NCI-H1930 (cell line): Measurements from ENCODE around the gene APOB.

Experiments
- DNase-seq, 2 experiments: peaks; one replicate each; lab custom pipeline; 2025; lab: John Stamatoyannopoulos, UW

Gene APOB

DNA sequence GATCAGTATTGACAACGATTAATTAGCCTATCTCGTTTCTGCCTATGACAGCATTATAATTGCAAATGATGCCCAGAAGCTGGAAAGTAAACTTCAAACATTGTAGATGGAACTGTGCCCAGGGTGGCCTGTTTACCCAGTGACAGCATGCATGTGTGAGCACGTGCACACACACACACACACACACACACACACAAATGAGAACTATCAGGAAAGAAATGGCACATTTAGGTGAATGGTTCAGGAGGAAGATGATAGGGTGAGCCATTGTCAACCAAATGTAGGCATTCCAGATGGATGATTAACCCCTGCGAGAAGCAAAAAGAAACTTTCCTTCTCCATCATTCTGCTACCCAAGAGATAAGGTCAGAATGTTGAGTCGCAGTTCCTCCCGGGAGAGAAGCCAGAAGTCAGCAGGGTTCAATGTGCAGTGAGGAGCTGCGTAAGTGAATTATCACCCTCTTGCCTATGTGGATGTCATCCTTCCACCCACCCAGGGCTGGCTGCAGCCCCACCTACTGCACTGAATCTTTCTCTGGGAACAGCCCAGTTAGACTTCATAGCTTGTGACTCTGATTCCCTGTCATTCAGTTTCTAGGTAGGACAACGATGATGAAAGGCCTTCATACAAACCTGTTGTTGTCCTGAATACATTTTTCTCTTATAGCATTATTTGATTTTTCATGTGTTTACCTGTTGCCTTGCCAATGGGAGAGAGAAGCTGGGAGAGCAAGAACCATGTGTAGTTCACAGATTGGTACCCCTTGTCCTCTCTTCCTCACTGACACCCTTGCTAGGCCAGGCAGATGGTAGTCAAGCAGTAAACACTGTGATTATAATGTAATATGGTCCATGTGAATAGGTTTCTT lies 3.5 kb upstream of the APOB start:
- no peak for DNase-seq

DNA sequence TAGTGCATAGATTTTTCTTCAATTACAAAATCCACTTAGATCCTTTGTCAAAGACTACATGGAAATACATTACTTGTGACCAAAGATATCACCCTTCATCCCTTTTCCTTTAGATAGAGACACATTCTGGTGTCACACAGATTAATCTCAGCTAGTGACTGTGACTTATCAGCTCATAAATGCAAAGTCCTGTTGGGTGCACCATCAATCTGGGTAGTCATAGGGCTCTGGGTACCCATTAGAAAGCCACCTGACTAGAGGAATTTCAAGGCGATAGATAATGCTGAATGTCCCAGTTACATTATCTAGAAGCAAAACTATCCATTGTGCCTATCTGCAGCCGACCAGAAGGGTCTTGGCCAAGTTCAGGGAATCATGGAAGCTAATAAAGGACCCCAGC lies 2.6 kb upstream of the APOB start:
- no peak for DNase-seq

DNA sequence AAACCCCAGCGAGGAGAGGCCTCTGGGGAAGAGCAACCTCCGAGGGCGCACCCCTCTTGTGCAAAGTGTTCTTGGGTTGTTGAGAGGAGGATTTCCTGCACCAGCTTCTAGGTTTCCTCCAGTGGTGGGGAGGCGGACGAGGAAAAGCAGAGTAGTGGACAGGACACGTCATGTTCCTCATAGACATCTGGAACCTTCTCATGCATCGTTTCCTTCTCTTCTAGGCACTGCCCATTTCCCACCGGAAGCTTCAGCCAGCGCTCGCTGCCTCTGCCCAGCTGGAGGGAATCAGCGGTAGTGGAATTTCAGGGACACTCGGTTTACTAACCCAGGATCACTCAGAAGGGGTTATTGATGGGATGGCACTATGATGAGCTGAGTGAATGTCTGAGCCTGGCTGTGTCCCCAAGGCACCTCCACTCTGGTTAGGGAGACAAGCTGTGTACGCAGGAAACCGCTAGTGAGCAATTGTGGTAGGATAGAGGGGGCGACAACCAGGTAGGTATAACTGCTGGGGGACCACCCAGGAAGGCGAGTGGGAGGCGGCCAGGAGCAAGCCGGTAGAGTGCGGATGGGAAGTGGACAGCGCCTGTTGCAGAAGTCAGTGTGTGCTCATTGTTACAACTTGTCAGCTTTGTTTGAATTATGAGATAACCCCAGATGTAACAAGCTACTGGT lies 960 bp upstream of the APOB start:
- no peak for DNase-seq

DNA sequence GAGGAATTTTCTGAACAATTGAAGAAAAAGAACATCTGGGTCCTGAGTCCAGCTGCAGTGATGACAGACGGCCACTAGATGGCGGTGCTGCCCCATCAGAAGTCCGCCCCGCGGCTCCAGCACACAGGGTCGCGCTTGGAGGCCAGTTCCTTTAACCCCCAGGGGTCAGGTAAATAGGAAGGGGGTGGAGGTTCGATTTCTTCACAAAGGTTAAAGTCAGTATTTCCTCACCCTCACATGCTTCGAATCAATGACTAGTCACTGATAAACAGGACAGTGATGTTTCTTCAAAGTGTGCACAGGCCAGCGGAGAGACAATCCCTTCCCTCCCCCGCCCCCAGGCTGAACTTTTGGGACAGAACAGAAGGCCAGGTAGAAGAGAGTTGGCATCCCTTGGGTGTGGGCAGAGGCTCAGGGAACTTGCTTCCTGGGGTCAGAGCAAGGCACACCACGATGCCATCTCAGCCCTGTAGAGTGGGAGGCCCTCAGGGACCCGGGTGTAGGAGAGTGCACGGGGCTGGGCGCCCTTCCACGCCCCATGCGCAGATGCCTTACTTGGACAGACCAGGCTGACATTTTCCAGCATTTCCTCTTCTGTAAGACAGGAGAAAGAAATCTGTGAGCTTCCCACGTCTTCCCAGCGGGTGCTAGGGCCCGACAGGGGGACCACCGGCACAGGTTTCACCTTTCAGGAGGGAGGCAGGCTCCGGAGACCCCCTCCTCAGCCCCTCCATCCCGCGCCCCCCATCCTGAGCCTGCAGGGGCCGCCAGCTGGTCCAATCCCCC lies 722 bp downstream of the APOB start:
- DNase-seq: peak in 1 of 2 experiments; percentile 41

DNA sequence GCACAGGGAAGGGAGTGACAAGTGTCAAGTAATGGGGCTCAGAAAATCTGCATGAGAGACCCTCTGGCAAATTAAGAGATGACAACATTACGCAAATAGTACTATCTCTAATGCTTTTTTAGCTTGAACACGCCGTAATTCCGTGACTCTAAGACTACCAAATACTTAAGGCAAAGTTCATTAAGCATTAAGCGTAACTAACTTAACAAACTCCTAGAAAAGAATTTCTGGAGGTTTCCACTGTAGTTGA lies 1.2 kb downstream of the APOB start:
- DNase-seq: no peak

DNA sequence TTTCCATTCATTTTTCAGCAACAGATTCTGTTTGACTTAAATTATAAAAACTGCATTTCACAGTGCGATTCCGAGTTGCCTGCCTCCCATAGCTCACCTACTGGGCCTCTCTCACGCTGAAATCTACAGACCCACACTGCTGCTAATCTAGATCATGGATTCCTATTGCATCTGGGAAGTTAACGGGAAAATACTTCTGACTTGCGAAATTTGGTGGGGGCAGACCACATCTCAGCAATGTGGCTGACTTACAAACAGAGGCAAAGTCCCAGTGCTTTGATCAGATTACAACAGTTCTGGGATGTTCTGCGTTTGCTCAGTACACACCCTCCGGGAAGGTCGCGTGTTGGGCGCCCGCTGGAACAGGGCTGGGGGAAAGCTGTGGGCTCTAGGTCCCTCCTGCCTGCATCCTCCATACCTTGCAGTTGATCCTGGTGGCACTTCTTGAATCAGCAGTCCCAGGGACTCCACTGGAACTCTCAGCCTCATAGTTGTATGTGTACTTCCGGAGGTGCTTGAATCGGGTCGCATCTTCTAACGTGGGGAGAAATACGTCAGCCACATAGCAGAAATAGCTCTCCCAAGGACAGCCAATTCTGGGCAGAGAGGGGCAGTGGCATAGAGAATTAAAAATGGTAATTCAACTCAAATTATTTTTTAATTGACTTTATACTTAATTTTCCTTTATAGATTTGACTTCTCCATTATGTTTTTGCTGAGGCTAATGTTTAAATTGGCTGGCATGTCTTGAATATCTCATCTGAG lies 1.7 kb downstream of the APOB start:
- DNase-seq: no peak

DNA sequence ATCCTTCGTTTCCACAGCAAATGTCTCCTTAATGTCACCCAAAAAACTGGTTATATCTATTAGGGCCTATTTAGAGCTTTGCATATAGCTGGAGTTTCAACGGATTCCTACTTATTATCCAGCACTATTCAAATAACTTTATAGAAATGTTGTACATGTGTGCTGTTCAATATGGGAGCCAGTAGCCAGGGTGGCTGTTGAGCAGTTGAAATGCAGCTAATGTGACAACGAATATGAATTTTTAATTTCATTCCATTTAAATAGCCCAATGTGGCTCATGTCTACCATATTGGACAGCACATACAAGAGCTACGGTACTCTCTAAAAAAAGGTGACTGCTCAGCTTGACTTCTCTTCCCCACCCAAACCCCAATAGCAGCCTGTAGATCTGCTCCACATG lies 2.4 kb downstream of the APOB start:
- DNase-seq: no peak

DNA sequence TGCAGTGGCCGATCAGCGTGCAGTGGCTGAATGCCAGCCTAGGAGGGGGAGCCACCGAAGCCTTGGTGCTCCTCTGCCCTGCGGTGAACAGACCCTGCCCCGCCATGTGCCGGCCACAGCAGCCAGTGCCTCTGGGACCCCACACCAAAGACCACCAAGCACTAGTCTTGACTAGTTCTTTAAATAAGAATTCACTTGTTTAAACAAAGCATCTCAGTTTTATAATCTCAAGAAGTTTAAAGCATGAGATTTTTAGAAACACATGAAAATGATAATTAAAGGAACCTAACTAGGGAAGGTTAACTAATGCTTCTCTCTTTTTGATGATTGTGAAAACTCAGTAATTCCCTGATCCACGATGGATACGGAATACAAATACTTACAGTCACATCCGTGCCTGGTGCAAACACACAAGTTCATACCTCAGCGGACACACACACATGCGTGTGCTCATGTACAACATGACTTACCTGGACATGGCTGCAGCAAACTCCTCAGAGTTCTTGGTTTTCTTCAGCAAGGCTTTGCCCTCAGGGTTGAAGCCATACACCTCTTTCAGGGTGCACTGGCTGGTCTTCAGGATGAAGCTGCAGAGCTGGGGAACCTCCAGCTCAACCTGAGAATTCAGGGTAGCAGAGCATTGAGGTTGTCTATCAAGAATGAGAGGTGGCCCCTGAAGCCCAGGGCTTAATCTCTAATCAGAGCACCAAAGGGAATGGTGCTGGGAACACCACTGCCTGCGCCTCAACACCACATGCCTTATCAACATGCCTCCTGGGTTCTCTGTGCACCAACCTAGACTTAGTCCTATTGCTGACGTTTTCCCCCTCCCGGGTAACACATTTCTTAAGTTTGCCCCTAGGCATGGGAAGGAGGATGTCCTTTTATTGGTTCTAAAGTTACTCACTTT lies 3.1 kb downstream of the APOB start:
- DNase-seq: no peak

DNA sequence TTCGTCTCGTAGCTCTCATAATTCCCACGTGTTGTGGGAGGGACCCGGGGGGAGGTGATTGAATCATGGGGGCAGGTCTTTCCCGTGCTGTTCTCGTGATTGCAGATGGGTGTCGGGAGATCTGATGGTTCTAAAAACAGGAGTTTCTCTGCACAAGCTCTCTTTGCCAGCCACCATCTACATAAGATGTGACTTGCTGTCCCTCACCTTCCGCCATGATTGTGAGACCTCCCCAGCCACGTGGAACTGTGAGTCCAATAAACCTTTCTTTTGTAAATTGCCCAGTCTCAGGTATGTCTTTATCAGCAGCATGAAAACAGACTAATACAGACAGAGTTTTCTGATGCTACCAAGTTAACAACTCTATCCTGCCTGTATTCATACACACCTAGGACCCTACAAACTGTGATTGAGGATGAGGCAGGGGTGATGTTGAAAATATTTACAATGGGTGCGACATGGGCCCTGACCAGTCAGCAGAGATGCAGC lies 3.9 kb downstream of the APOB start:
- no peak for DNase-seq

DNA sequence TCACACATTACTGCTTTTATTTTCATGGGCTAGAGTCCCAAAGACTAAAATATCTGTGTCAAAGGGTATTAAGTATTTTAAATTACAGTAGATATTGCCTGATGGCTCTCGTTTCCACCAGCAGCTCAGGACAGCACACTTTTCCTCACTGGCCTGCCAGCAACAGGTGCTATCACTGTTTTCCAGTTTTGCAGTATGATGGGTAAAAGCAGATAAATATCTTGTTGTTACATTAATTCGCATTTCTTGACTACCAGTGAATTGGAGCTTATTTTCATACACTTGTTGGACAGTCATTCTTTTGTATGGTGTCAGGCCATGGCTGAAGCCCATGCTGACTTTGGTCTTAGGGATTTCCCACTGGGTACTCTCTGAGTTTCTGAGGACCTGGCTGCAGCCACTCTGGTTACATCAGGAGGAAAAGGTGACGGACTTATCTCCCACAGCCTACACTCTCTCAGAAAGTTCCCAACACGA lies 4.8 kb downstream of the APOB start:
- no peak for DNase-seq

DNA sequence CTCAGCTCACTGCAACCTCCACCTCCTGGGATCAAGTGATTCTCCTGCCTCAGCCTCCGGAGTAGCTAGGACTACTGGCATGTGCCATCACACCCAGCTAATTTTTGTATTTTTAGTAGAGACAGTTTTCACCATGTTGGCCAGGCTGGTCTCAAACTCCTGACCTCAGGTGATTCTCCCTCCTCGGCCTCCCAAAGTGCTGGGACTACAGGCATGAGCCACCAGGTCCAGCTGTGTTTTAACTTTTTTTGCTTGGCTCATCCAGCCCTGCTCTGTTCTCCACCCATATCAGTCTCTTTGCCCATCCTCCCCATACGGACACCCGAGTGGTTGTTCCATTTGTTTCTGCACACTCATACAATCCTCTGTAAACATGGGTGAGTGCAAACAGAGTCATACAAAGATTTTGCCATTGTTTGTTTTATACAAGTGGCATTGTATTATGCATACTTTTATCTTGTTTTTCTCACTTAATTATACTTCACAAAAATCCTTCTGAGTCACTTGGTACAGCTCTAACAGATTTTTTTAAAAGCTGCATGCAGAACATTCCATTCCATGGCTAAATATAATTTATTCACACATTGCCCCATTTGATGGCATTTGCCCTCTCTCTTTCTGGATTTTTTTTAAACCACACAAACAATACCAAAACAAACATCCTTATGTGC lies 5.3 kb downstream of the APOB start:
- no peak for DNase-seq

DNA sequence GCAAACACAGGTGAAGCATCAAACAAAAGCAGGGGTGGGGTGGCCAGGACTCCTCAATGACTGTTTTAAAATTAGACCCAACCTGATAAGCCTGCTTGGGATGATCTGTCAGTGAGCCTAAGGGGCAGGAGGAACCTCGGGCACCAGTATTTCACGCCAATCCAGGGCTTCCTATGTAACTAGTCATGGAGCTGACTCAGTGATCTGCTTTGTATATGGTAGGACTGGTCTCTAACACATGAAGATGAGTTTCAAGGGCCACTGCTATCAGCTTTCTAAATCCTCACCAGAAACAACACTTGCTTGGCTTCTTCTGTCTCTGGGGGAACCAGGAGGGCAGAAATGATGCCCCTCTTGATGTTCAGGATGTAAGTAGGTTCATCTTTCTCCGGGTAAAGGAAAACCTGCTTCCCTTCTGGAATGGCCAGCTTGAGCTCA lies 6.2 kb downstream of the APOB start:
- DNase-seq: no peak

DNA sequence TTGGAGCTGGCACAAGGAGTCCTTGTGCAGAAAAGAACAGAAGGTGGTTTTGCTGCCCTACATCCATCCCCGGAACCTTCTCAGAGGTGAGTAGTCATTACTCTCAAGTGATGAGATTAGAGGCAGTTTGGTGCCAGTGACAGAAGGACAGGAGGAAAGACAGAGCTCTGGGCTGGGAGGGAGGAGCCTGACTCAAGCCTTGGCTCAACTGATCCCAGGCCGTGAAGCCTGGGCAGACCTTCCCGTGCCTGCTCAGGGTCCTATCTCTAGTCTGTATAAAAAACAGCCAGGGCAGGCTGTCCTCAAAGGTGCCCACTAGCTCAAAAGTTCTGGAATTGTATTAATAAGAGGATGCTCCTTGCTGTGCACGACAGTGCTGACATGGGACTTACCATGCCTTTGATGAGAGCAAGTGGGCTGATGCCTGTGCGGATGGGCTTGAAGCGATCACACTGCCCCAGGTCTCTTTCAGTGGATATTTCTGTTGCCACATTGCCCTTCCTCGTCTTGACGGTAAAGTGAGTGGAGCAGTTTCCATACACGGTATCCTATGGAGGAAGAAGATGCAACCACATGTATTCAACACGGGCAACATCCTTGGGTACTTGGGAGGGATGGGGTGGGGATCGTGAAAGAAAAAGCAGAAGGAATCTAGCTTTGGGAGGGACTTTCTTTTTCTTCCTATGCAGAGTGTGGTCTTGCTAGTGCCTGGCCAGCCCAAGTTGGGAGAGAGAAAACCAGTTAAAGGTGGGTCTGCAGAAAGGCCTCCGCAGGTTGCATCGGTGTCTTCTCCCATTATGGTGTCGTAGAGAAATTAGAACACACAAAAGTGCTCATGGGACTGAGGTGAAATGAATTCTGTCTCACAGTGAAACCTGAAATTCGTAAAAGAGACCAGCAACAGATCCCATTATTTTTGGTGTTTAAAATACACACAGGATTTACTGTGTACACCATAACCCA lies 6.9 kb downstream of the APOB start:
- DNase-seq: no peak

DNA sequence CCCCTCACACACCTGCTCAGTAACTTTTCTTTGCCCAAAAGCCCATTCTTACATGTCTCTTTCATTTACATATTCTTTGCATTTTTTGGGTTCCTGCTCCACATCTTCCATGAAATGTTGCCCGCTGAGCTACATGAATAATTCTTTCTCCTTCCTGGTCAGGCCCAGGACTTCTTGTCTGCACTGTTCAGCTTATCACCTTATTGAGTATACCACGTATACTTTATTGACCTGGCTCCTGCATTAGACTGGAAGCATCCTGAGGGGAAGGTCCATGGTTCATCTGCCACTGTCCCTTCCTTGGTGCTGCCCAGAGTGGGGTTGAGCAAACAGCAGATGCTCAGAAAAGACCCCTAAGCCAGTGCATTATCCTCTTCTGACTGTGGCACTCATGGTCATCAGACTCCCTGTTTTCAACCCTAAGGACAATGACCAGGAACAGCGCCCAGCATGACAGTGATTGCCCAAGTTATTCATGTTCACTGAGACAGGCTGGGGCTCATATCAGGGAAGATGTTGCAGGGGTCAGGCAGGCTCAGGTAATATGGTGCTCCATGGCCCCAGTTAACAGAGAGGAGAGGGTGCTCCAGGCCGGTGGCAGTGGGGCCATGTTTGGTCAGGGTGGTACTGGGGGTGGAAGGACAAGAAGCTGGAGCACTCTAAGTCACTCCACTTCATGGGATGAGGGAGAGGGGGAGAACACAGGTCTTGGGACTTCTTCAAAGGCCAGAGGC lies 7.7 kb downstream of the APOB start:
- no peak for DNase-seq

DNA sequence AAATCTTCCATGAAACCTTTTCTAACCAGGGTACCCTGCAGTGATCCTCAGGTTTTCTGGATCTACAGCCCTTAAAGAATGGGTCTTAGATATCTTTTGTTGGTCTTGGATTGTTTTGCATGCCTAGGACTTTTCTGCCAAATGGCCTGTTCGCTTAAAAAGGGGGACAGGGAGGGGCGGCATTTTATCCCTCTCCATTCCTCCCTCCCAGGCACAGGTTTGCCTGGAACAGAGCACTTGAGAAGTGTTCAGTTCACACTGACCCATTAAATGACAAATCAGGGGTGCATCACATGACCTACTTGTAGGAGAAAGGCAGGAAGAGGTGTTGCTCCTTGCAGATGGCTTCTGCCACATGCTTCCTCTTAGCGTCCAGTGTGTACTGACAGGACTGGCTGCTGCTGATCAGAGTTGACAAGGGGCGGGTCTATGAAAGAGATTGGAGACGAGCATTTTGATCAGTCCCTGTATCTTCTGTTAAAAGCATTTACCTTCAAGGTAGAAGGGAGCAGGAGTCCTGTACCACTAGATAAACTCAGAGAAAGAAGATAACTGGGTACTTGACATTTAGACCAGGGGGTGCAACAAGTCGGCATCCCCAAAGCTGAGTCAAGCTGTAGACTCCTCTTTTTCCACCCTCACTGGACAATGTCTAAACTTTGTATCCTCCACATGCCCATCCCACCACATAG lies 8.4 kb downstream of the APOB start:
- DNase-seq: no peak

DNA sequence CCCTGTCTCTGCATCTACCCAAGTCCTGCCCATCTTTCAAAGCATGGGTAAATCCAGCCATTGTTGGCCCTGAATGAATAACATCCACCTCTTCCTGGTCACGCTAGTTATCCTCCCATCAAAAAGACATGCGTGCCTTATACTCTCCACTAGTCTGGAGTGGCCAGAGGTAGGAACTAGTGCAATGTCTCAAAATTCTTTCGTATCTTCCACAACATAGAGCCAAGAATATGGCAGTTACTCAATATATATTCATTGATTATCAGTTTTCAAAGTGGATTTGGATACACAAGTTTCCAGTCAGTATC lies 8.9 kb downstream of the APOB start:
- no peak for DNase-seq

DNA sequence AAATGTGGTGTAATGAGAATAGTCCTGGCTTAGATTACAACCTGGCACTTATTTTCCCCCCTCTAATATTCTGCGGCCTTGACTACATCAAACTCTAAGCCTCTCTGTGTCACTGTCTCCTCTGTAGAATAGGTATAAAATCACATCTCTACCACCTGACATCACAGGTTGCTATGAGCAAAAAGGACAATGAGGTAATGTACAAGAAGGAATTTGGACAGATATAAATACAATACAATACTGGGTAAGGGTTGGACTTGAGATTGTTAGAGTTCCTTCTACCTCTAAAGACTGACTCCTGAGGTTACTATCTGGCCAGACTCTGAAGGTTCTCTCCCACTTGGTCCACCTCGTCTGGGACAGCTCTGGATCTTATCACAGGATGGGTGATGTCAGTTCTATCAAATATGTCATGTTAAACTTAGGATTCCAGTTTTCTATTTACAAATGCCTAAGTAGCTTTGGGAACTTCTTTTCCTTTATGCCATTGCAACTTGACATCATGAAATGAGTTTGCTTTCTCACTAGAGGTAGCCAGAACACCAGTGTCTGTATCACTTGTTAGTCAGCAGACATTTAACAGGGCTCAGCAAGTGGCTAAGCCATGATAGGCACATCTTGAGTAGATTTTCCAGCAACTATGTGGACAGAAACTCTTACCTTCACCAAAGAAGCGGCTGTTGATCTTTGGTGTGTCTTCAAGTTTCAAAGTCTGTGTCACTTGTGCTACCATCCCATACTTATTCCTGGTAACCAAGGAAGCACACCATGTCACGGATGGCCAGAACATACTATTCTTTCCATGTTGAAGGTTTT lies 9.5 kb downstream of the APOB start:
- DNase-seq: no peak
